Measurements from ENCODE around the gene SMNDC1.

- TF ChIP-seq POLR2A (IDR thresholded peaks at IDR 0.05) (no peak), CTCF (IDR thresholded peaks at IDR 0.05) (no peak)
Observed at GRCh38 chr10:110263164-110263563, 41.6 kb downstream of the SMNDC1 start.
